SJSA1 (cell line): ENCODE results near the gene RALGPS1. TPM values are rescaled to one million over a fixed set of nuclear protein-coding genes. Genes with fewer than 3 reads are reported as not detected.

ENCODE experiments used
- DNase-seq, 2 experiments: peaks; one replicate each; pipeline ENCODE4 v3.0.0-alpha.2; 2015 to 2020; ENCODE audit warnings: low spot score in 2 of 2, low read depth in 1 of 2
- H3K27ac ChIP-seq: fragments of 250-450 bp; sonication (Bioruptor Pico); 2 replicates; pipeline ENCODE4 v1.5.1; 2020; ENCODE audit warnings: mild to moderate bottlenecking, moderate library complexity
- H3K27me3 ChIP-seq: fragments of 250-450 bp; sonication (Bioruptor Pico); replicated peaks from 2 replicates; pipeline ENCODE4 v1.5.1; 2020; ENCODE audit warnings: mild to moderate bottlenecking, moderate library complexity
- H3K36me3 ChIP-seq: fragments of 250-450 bp; sonication (Bioruptor Pico); 2 replicates; pipeline ENCODE4 v1.5.1; 2020; ENCODE audit warnings: mild to moderate bottlenecking
- H3K4me1 ChIP-seq: fragments of 250-450 bp; sonication (Bioruptor Pico); replicated peaks from 2 replicates; pipeline ENCODE4 v1.6.1; 2021; ENCODE audit warnings: mild to moderate bottlenecking
- H3K4me3 ChIP-seq: fragments of 250-450 bp; sonication (Bioruptor Pico); 2 replicates; pipeline ENCODE4 v1.5.1; 2020; ENCODE audit warnings: mild to moderate bottlenecking
- H3K9me3 ChIP-seq: fragments of 250-450 bp; sonication (Bioruptor Pico); replicated peaks from 2 replicates; pipeline ENCODE4 v1.5.1; 2020; ENCODE audit warnings: mild to moderate bottlenecking
- total RNA-seq: library from RNA; depleted of rRNA; stranded (reverse); fragments of >200 nt; shearing (Covaris generic); gene quantifications from 2 replicates; pipeline ENCODE4 v1.2.3, GENCODE V29; 2014

RALGPS1 gene
- total RNA-seq, 1 experiment from 2014 or later = 2.4 TPM

DNA sequence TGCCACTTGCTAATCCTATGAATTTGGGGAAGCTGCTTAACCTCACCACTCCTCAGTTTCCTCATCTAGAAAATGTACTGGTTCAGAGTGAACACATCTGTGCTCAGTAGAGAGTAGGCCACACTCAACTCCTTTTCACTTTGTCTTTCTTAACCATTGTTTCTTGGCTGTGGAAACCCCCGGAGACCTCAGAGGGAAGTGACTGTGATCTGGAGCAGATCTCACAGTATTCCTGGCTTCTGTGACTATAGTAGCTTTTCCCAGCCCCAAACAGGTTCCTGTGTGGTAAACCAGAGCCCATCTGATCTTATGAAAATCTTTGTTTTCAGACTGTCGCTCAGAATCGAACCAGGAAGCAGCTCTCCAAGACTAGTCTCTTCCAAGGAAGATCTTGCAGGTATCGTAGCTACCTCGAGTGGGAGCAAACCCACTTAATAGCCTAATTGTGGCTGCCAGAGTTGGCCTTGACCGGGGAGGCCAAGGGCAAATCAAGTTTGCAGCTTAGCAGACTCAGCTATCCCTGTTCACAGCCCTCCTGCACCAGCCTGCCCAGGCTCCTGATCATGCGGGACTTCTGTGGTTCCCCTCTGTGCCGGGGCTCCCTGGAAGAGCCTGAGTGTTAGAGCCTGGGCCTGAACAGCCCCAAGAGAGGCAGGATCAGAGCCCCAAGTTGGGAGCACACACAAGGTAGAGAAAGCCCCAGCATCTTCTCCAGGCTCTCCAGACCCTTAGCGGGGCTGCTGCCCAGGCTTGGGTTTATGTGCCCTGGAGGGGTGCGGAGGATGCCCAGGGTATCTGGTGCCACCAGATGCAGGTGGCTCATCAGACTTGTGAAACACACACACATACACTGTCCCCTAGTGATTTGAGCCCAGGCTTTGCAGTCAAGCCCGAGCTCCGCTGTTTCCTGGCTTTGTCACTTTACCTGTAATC lies 260.1 kb downstream of the RALGPS1 start:
- peak in 1 of 2 experiments; percentile 16 for DNase-seq
- Histone ChIP-seq H3K4me3 (no peak overlapping the region), H3K36me3 (no peaks in the 10 kb centered on the region), H3K27me3 (no peaks in the 10 kb centered on the region), H3K4me1 (peaks cover 23% of the 10 kb centered on the region), H3K9me3 (no peaks in the 10 kb centered on the region), H3K27ac (0 out of 2 replicates have a peak overlapping the region, but pooled peaks have one; percentile 6)

- Histone ChIP-seq H3K9me3 (no peaks in the 10 kb centered on the region), H3K4me3 (no peak overlapping the region), H3K27me3 (no peaks in the 10 kb centered on the region), H3K36me3 (no peaks in the 10 kb centered on the region), H3K4me1 (peaks cover 23% of the 10 kb centered on the region), H3K27ac (no peak overlapping the region)
- no peak for DNase-seq
Observed at GRCh38 chr9:127175319-127175715, 260.7 kb downstream of the RALGPS1 start.

- peak in 1 of 2 experiments; percentile 31 for DNase-seq
- no peak overlapping the region for H3K4me3 ChIP-seq
- peaks cover 23% of the 10 kb centered on the region for H3K4me1 ChIP-seq
- no peak overlapping the region for H3K27ac ChIP-seq
- no peaks in the 10 kb centered on the region for H3K36me3 ChIP-seq
- H3K9me3 ChIP-seq = no peaks in the 10 kb centered on the region
- no peaks in the 10 kb centered on the region for H3K27me3 ChIP-seq
Observed at GRCh38 chr9:127175764-127176163, 261.2 kb downstream of the RALGPS1 start.

DNA sequence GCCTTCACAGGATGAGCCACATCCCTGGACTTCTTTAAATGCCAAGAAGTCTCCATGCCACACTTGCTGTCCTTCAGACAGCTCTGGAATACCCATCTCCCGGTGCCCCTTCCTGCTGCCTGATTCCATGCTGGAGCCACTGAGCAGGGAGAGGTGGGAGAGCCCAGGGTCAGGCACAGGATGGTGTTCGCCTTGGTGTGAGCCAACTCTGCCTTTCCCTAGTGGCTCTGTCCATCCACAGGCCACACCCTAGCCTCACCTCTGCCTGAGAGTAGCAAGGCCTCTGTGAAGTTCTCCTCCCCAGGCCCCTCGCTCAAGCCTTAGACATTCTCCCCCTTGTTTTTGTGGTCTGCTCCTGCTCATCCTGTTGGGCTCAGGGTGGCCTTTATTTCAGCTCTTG lies 262.0 kb downstream of the RALGPS1 start:
- Histone ChIP-seq H3K9me3 (no peaks in the 10 kb centered on the region), H3K27ac (no peak overlapping the region), H3K36me3 (no peaks in the 10 kb centered on the region), H3K27me3 (no peaks in the 10 kb centered on the region), H3K4me1 (peaks cover 23% of the 10 kb centered on the region), H3K4me3 (no peak overlapping the region)
- peak in 1 of 2 experiments; percentile 18 for DNase-seq

- Histone ChIP-seq H3K27ac (no peak overlapping the region), H3K9me3 (no peaks in the 10 kb centered on the region), H3K4me3 (no peak overlapping the region), H3K27me3 (no peaks in the 10 kb centered on the region), H3K36me3 (no peaks in the 10 kb centered on the region), H3K4me1 (peaks cover 19% of the 10 kb centered on the region)
- peak in 1 of 2 experiments; percentile 24 for DNase-seq
Observed at GRCh38 chr9:127177231-127177630, 262.6 kb downstream of the RALGPS1 start.

- Histone ChIP-seq H3K27ac (no peak overlapping the region), H3K4me3 (no peak overlapping the region), H3K36me3 (no peaks in the 10 kb centered on the region), H3K27me3 (no peaks in the 10 kb centered on the region), H3K4me1 (peaks cover 14% of the 10 kb centered on the region), H3K9me3 (no peaks in the 10 kb centered on the region)
- DNase-seq = peak in 1 of 2 experiments; percentile 27
Observed at GRCh38 chr9:127177665-127178265, 263.2 kb downstream of the RALGPS1 start.

DNA sequence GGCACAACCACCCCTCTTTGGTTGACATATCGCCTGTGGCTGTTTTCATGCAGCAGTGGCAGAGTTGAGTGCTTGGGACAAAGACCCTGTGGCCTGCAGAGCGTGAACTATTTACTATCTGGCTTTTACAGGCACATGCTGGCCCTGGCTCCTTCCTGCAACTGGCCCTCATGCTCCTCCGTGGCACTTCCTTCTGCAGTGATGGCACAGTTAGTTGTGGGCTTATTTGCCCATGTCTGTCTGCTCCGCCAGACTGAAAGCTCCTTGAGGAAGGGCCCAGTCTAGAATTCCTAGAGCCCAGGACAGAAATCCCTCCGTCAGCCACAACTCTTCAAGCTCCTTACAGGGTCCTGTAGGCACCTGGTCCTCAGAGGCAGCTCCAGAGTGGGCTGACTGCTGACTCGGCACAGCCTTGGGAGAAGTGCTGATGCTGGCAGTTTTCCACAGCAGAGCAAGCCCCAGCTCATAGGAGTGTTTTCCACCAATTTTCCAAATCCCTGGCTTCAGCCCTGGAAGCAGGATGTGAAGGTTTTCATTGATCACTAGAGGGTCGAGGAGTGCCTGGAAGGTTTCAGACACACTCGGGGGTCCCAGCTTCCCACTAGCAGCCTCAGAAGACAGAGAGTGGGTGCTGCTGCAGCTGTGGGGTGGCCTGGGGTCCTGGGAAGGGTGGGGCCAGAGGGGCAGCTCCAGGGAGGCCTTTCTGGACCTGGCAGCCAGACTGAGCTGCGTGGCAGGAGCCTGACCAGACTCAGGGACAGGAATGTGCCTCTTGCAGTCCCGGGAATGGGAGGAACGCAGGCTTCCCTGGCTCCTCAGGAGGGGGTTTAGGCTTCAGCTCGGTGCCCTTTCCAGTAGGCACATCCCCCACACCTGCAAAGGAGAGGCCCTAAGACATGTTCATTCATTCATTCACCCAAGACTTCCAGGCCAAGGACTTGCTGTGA lies 264.4 kb downstream of the RALGPS1 start:
- H3K27me3 ChIP-seq = no peaks in the 10 kb centered on the region
- peak in 1 of 2 experiments; percentile 33 for DNase-seq
- H3K27ac ChIP-seq = no peak overlapping the region
- no peaks in the 10 kb centered on the region for H3K9me3 ChIP-seq
- H3K4me3 ChIP-seq = no peak overlapping the region
- no peaks in the 10 kb centered on the region for H3K36me3 ChIP-seq
- H3K4me1 ChIP-seq = peaks cover 8% of the 10 kb centered on the region

GRCh38 chr9:127179633-127180441 lies 265.3 kb downstream of the RALGPS1 start:
- H3K4me1 ChIP-seq = no peaks in the 10 kb centered on the region; the same call in 1 of the 2 replicates
- no peak overlapping the region for H3K27ac ChIP-seq
- peak in 1 of 2 experiments; percentile 24 for DNase-seq
- H3K4me3 ChIP-seq = no peak overlapping the region
- no peaks in the 10 kb centered on the region for H3K36me3 ChIP-seq
- no peaks in the 10 kb centered on the region for H3K9me3 ChIP-seq
- no peaks in the 10 kb centered on the region for H3K27me3 ChIP-seq

DNA sequence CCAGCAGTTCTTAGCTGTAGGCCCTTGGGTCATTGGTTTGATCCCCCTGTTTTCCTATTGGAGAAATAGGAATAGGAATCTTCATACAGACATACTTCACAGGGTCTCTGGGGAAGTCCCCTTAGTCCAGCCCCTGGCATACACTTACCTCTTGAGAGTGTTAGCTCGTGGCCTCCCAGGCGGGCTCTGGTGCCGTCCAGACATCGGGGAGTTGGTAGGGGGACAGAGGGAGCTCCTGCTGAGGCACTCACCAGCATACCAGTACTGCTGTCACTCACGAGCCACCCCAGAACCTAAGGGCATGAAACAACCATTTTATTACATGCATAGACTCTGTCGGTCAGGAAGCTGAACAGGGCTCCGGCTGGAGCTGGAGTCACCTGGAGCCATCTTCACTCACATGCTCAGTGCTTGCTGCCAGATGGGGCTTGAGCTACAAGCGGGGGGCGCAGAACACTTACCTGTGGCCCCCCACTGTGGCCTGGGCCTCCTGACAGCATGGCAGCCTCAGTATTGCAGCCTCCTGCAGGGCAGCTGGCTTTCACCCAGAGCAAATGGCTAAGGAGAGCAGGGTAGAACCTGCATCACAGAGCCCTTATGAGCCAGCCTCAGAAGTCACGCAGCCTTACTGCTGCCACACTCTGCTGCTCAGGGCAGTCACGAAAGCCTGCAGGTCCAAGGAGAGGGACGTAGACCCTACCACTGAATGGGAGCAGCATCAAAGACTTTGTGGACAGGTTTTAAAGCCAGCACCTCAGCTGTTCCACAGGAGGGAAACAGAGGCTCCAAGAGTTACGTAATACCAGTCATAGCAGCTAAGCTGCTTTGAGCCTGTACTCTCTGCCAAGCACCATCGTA lies 266.1 kb downstream of the RALGPS1 start:
- DNase-seq = peak in 1 of 2 experiments; percentile 23
- Histone ChIP-seq H3K4me3 (no peak overlapping the region), H3K4me1 (peaks cover 5% of the 10 kb centered on the region), H3K27ac (no peak overlapping the region), H3K36me3 (no peaks in the 10 kb centered on the region), H3K9me3 (no peaks in the 10 kb centered on the region), H3K27me3 (no peaks in the 10 kb centered on the region)

GRCh38 chr9:127181315-127181580 lies 266.7 kb downstream of the RALGPS1 start:
- Histone ChIP-seq H3K4me1 (peaks cover 11% of the 10 kb centered on the region), H3K27ac (no peak overlapping the region), H3K27me3 (no peaks in the 10 kb centered on the region), H3K9me3 (no peaks in the 10 kb centered on the region), H3K36me3 (no peaks in the 10 kb centered on the region), H3K4me3 (no peak overlapping the region)
- peak in 1 of 2 experiments; percentile 3 for DNase-seq

DNA sequence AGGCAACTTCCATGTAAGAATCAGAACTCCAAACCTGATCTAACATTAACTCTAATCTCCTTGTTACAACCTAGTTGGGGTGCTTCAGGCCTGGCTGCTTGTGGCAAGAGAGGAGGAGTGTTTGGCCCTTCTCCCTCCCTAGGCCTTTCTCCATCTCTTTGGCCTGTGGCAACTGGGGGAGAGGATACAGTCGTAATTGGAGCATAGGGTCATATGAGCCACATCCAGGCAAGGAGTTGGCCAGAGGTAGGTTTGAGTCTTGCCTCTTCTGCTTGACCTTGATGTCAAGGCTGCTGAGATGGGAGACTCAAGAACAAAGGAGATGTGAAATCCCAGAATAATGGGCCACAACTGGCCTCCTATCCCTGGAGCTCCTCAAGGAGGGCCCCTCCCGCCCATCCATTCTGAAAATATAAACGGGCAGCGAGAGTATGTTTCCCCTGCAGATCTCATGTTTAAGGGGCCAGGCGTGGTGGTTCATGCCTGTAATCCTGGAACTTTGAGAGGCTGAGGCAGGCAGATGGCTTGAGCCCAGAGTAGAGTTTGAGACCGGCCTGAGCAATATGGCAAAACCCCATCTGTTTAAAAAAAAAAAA lies 267.1 kb downstream of the RALGPS1 start:
- no peak overlapping the region for H3K27ac ChIP-seq
- no peak for DNase-seq
- no peak overlapping the region for H3K4me3 ChIP-seq
- no peaks in the 10 kb centered on the region for H3K27me3 ChIP-seq
- no peaks in the 10 kb centered on the region for H3K9me3 ChIP-seq
- peaks cover 15% of the 10 kb centered on the region for H3K4me1 ChIP-seq
- no peaks in the 10 kb centered on the region for H3K36me3 ChIP-seq
